Right lobe of liver (tissue), 6 donors: Measurements from ENCODE around the gene CDK11B. TPM values are rescaled to one million over a fixed set of nuclear protein-coding genes. Genes with fewer than 3 reads are reported as not detected.
A peak's percentile ranks its signal among the peaks of the same experiment; 100 is the strongest.

Experiments used
- ATAC-seq, 4 donors: fragments of 200-7000 bp; cut with Tn5 transposase; one replicate each; pipeline ENCODE4 v1.9.1; 2020; ENCODE audit warnings: mild to moderate bottlenecking in 4 of 4, moderate library complexity in 4 of 4
- DNase-seq, 3 donors: peaks; one replicate each; pipeline ENCODE4 v3.0.0-alpha.2; 2020
- H3K27ac ChIP-seq, 3 donors: fragments of 200-600 bp; one replicate each; pipeline ENCODE4 v1.8.0; 2022
- H3K27me3 ChIP-seq, 2 donors: fragments of 200-600 bp; one replicate each; pipeline ENCODE4 v1.8.0; 2022
- H3K36me3 ChIP-seq, 4 donors: fragments of 200-600 bp; sonication (generic) in 1 of 4; one replicate each; pipeline versions ENCODE4 v1.5.1 to v1.8.0; 2017 to 2022; ENCODE audit warnings: control low read depth in 1 of 4
- H3K4me1 ChIP-seq, 4 donors: fragments of 200-600 bp; sonication (generic) in 1 of 4; one replicate each; pipeline versions ENCODE4 v1.5.1 to v1.8.0; 2017 to 2022; ENCODE audit warnings: control low read depth in 1 of 4
- H3K4me3 ChIP-seq, 3 donors: fragments of 200-600 bp; one replicate each; pipeline ENCODE4 v1.8.0; 2022
- H3K9me3 ChIP-seq, 4 donors: fragments of 200-600 bp; sonication (generic) in 1 of 4; one replicate each; pipeline versions ENCODE4 v1.5.1 to v1.8.0; 2017 to 2022; ENCODE audit warnings: control low read depth in 1 of 4
- POLR2A ChIP-seq: fragments of 450-650 bp; IDR thresholded peaks from one replicate; pipeline ENCODE4 v1.6.1; 2017; ENCODE audit warnings: antibody characterized with exemption, mild to moderate bottlenecking
- WGBS: methylation state at CpG from one replicate; pipeline ENCODE4 v1.1.6; 2018; ENCODE audit warnings: low coverage, low lambda C conversion rate; ENCODE audit not compliant: insufficient coverage; ENCODE audit errors: missing lambda C conversion rate; 5-methylcytosine and 5-hydroxymethylcytosine counted together
- intact Hi-C, 2 donors: fragments of 100-400 bp; cut with DNase I; formaldehyde crosslinking; loops; one replicate each; pipeline versions ENCODE4 v1.11.2 to v1.14.1; 2022
- total RNA-seq, 6 experiments: library from RNA; depleted of rRNA in 2 of 6; stranded (reverse); fragments of >200 nt in 2 of 6; fragmentation: NEBNext Ultra II Directional in 3 of 6; extraction: Animal tissue kit (Norgen Biotek cat#: 25700) in 3 of 6; gene quantifications; one replicate each; pipeline versions ENCODE4 v1.1.0 to v1.2.4, GENCODE V29; 2016 to 2023
- TF ChIP-seq, protein P1 (sequence below), 4 donors: fragments of 200-600 bp in 3 of 4; fragments of 450-650 bp in 1 of 4; IDR thresholded peaks; one replicate each; pipeline versions ENCODE4 v1.5.1 to v1.8.0; 2016 to 2022; ENCODE audit warnings: antibody characterized with exemption in 4 of 4, mild to moderate bottlenecking in 2 of 4
- donor health status: DM: no; HTN: yes; CAD: no.
- donor health status: DM: no; HTN: no; CAD: no.
- donor health status: DM: no; HTN: no; CAD: no.
- donor health status: DM: no; HTN: yes; CAD: no.
- donor health status: DM: no; HTN: yes; CAD: no.

The CDK11B gene
- total RNA-seq, 6 experiments from 2014 or later = 8.0 to 11.8 (median 9.5) TPM

DNA sequence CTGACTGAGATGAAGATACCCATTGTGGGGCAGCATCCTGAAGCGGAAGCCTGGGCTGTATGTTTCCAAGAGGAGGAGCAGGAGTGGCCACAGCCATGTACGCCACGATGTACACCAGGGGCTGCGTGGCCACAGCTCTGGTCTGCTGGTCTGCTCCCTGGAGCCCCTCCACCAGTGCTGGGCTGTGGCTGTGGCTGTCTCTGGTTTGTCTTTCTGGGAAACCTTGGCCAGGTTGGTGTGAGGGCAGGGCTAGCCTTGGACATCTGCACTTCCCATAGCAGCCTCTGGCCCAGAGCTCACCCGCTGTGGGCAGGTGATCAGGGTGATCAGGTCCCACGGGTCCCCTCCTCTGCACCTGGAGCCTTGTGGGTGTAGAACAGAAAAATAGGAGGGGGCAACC is 40.9 kb downstream of the CDK11B start:
- Histone ChIP-seq H3K27ac (no peak overlapping the region), H3K4me1 (peaks cover 0 to 27% (median 9%) of the 10 kb centered on the region in 4 donors), H3K27me3 (no peaks in the 10 kb centered on the region), H3K4me3 (no peak overlapping the region), H3K36me3 (no peaks in the 10 kb centered on the region), H3K9me3 (no peaks in the 10 kb centered on the region)
- DNase-seq = peak in 1 of 3 donors; percentile 41
- intact Hi-C loops = no loop called here
- ATAC-seq = no peak
- 89% methylated on average over 3 of the region's 6 CpGs for WGBS
- TF ChIP-seq POLR2A = no peak
- TF ChIP-seq, protein P1, sequence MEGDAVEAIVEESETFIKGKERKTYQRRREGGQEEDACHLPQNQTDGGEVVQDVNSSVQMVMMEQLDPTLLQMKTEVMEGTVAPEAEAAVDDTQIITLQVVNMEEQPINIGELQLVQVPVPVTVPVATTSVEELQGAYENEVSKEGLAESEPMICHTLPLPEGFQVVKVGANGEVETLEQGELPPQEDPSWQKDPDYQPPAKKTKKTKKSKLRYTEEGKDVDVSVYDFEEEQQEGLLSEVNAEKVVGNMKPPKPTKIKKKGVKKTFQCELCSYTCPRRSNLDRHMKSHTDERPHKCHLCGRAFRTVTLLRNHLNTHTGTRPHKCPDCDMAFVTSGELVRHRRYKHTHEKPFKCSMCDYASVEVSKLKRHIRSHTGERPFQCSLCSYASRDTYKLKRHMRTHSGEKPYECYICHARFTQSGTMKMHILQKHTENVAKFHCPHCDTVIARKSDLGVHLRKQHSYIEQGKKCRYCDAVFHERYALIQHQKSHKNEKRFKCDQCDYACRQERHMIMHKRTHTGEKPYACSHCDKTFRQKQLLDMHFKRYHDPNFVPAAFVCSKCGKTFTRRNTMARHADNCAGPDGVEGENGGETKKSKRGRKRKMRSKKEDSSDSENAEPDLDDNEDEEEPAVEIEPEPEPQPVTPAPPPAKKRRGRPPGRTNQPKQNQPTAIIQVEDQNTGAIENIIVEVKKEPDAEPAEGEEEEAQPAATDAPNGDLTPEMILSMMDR (IDR thresholded peaks at IDR 0.05) = no peak

DNA sequence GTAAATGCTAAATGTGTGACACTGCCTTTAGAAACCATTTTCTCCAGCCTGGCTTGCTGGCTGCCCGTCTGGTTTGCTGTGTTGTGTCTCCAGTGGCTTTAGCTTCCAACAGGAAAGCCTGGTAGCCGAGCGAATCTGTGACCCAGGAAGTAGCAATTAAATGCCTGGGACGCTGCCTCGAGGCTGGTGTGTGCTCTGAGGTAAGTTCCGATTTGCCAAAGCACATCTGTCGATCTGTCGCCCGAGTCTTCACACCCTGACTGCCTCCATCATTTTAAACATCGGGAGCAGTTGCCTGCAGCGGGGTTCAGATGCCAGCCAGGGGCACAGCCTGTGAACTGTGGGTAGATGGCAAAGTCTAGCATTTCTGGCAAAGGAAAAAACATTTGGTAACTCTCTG is 41.3 kb downstream of the CDK11B start:
- 78% methylated on average over 4 of the region's 11 CpGs for WGBS

DNA sequence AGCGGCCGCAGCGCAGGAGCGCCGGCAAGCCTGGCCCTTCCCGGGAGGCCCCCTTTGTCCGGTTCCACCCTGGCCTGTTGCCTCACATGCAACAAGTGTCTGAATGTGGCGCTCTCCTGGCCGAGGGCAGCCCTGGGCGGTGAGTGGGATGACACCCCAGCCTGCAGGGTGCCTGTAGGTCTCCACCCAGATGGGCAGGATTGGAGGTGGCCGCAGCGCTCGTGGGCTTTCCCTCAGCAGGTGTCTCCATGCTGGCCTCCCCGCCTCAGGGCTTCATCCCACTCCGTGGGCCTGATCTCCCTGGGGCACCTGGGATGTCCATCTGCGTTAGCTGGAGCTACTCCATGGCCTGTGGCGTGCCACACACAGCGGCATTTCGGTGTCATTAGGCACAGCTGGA is 42.0 kb downstream of the CDK11B start:
- peaks cover 0 to 27% (median 9%) of the 10 kb centered on the region in 4 donors for H3K4me1 ChIP-seq

More for the DNA sequence above, 41.3 kb downstream of the CDK11B start:
- ATAC-seq (no peak), DNase-seq (peak in 1 of 3 donors; percentile 33)
- peaks cover 0 to 27% (median 9%) of the 10 kb centered on the region in 4 donors for H3K4me1 ChIP-seq
- H3K36me3 ChIP-seq = no peaks in the 10 kb centered on the region
- H3K4me3 ChIP-seq = no peak overlapping the region
- TF ChIP-seq, protein P1 (IDR thresholded peaks at IDR 0.05) = no peak
- TF ChIP-seq POLR2A = no peak
- intact Hi-C loops = no loop called here
- no peaks in the 10 kb centered on the region for H3K9me3 ChIP-seq
- no peaks in the 10 kb centered on the region for H3K27me3 ChIP-seq
- H3K27ac ChIP-seq = no peak overlapping the region

DNA sequence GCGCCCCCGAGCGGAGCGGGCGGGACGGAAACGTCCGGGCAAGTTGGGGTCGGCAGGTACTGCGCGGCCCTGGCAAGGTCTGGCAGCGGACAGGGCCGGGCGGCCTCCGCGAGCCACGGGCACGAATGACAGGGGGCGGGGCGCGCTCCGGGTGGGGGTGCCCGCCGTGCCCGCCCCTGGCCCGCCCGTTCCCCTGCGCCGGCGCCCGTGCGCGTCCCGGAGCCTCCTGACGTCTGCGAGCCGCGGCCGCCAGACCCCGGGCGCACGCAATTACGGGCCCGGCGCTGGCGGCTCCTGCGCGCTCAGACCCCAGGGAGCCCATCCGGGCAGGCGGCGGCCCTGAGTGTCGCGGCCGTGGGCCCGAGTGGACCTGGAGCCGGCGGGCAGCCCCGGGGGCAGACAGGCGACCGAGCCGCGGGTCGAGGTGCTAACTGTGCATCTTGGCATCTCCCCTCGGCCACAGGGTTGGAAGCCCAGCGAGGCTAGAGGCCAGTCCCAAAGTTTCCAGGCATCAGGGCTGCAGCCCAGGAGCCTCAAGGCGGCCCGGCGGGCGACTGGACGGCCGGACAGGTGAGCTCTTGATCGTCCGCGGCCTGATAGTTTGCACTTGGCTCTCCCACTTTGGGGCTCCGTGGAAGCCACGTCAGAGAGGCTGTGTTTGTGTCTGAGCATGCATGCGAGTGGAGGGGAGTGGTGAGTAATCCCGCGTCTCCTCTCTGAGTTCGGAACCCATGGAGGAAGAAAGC is 42.6 kb downstream of the CDK11B start:
- H3K27ac ChIP-seq = peak overlapping the region; percentile 95 to 100 (median 99)
- H3K4me1 ChIP-seq = peaks cover 0 to 30% (median 9%) of the 10 kb centered on the region in 4 donors
- TF ChIP-seq, protein P1 (IDR thresholded peaks at IDR 0.05) = no peak
- no peak for TF ChIP-seq POLR2A
- ATAC-seq (peak; percentile 5 to 24 (median 16)), DNase-seq (peak; percentile 66 to 69 (median 67))
- peak overlapping the region; percentile 83 to 100 (median 99) for H3K4me3 ChIP-seq
- no peaks in the 10 kb centered on the region for H3K9me3 ChIP-seq
- WGBS = 33% methylated on average over 5 of the region's 80 CpGs
- no peaks in the 10 kb centered on the region for H3K36me3 ChIP-seq
- intact Hi-C loops = no loop called here
- H3K27me3 ChIP-seq = no peaks in the 10 kb centered on the region

More for the DNA sequence above, 42.0 kb downstream of the CDK11B start:
- WGBS = no CpG with 5 or more reads among the region's 19 CpGs
- no peaks in the 10 kb centered on the region for H3K36me3 ChIP-seq
- H3K4me3 ChIP-seq = peak overlapping the region; percentile 83 to 100 (median 99)
- no peaks in the 10 kb centered on the region for H3K27me3 ChIP-seq
- H3K9me3 ChIP-seq = no peaks in the 10 kb centered on the region
- intact Hi-C loops = no loop called here
- no peak for TF ChIP-seq POLR2A
- TF ChIP-seq, protein P1 (IDR thresholded peaks at IDR 0.05) = no peak
- DNase-seq = peak in 2 of 3 donors; percentile 31 to 60
- no peak overlapping the region for H3K27ac ChIP-seq
- ATAC-seq = no peak
